ENCODE results near the gene PIWIL1.

PIWIL1 gene

GRCh38 chr12:130336723-130337487 lies 782 bp upstream of the PIWIL1 start:
- DNase-seq (ENCODE audit: low read depth in 3 of 3) = no peak

GRCh38 chr12:130338794-130339601 lies 1.3 kb downstream of the PIWIL1 start:
- no peak for DNase-seq (ENCODE audit: low read depth in 3 of 3)

- no peak for DNase-seq (ENCODE audit: low read depth in 3 of 3)
These were observed 2.3 kb downstream of the PIWIL1 start for GRCh38 chr12:130339951-130340350.

- DNase-seq (ENCODE audit: low read depth in 3 of 3) = no peak
These were observed 4.8 kb downstream of the PIWIL1 start for GRCh38 chr12:130342442-130342841.

- DNase-seq (ENCODE audit: low read depth in 3 of 3) = no peak
These were observed 5.2 kb downstream of the PIWIL1 start for GRCh38 chr12:130342842-130343241.

- no peak for DNase-seq (ENCODE audit: low read depth in 3 of 3)
These were observed 6.8 kb downstream of the PIWIL1 start for GRCh38 chr12:130344529-130344928.

GRCh38 chr12:130345292-130345691 lies 7.6 kb downstream of the PIWIL1 start:
- DNase-seq (ENCODE audit: low read depth in 3 of 3) = no peak

- no peak for DNase-seq (ENCODE audit: low read depth in 3 of 3)
These were observed 9.9 kb downstream of the PIWIL1 start for GRCh38 chr12:130347588-130347987.

GRCh38 chr12:130350715-130351114 lies 13.0 kb downstream of the PIWIL1 start:
- DNase-seq (ENCODE audit: low read depth in 3 of 3) = no peak

GRCh38 chr12:130351326-130351725 lies 13.6 kb downstream of the PIWIL1 start:
- no peak for DNase-seq (ENCODE audit: low read depth in 3 of 3)

- no peak for DNase-seq (ENCODE audit: low read depth in 3 of 3)
These were observed 15.4 kb downstream of the PIWIL1 start for GRCh38 chr12:130353081-130353480.

GRCh38 chr12:130354407-130354806 lies 16.7 kb downstream of the PIWIL1 start:
- DNase-seq (ENCODE audit: low read depth in 3 of 3) = no peak

GRCh38 chr12:130356222-130356621 lies 18.5 kb downstream of the PIWIL1 start:
- DNase-seq (ENCODE audit: low read depth in 3 of 3) = no peak

GRCh38 chr12:130357241-130357640 lies 19.6 kb downstream of the PIWIL1 start:
- DNase-seq (ENCODE audit: low read depth in 3 of 3) = no peak

- no peak for DNase-seq (ENCODE audit: low read depth in 3 of 3)
These were observed 20.1 kb downstream of the PIWIL1 start for GRCh38 chr12:130357729-130358330.

GRCh38 chr12:130362060-130362459 lies 24.4 kb downstream of the PIWIL1 start:
- no peak for DNase-seq (ENCODE audit: low read depth in 3 of 3)

GRCh38 chr12:130364578-130364977 lies 26.9 kb downstream of the PIWIL1 start:
- DNase-seq (ENCODE audit: low read depth in 3 of 3) = no peak

GRCh38 chr12:130366159-130366558 lies 28.5 kb downstream of the PIWIL1 start:
- no peak for DNase-seq (ENCODE audit: low read depth in 3 of 3)

GRCh38 chr12:130367003-130367402 lies 29.3 kb downstream of the PIWIL1 start:
- no peak for DNase-seq (ENCODE audit: low read depth in 3 of 3)

- DNase-seq (ENCODE audit: low read depth in 3 of 3) = no peak
These were observed 29.8 kb downstream of the PIWIL1 start for GRCh38 chr12:130367523-130367922.

GRCh38 chr12:130369816-130370215 lies 32.1 kb downstream of the PIWIL1 start:
- DNase-seq (ENCODE audit: low read depth in 3 of 3) = no peak

- DNase-seq (ENCODE audit: low read depth in 3 of 3) = no peak
These were observed 33.6 kb downstream of the PIWIL1 start for GRCh38 chr12:130371296-130371695.

- DNase-seq (ENCODE audit: low read depth in 3 of 3) = no peak
These were observed 35.2 kb downstream of the PIWIL1 start for GRCh38 chr12:130372936-130373335.

All from stimulated activated CD4-positive, alpha-beta T cell treated with anti-CD3 and anti-CD28 coated beads, TNF-alpha, amount 100 ng/mL, for 4 hours (primary cell).